Measurements from ENCODE around the gene LHX2.

DNA sequence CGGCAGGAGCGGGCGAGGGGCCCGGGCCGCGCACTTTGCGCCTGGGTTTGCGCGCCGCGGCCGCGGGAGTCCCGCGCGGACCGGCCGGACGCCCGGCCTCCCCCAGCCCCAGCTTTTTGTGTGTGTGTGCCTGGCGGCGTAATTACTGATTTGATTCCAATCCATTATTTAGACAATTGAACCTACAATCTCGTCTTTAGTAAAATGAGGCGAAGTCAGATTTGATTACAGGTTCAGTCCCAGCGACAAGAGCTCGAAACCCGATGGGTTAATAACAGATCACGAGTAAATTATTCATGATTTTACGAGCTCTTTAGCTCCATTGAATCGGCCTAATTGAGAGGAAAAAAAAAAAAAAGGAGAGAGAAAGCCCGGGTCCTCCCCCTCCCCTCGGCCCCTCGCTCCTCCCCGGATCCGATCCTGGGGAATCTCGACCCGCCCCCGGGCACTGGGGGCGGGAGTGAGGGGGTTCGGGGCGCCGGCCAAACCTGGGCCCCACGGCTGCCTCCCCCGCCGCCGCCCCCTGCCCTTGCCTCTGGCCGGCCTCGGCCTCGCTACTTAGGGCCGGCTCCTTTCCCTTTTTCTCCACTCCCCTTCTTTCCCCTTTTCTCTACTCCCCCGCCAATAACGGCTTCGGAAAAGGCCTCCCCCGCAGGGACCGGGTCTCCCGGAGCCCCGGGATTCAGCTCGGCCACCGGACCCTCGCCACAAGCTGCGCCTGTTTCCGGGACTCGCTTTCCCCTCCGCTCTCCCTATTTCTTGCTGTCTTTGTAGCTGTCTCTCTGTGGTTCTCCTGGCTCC lies 6.6 kb downstream of the LHX2 start:
- TF ChIP-seq, protein P1, sequence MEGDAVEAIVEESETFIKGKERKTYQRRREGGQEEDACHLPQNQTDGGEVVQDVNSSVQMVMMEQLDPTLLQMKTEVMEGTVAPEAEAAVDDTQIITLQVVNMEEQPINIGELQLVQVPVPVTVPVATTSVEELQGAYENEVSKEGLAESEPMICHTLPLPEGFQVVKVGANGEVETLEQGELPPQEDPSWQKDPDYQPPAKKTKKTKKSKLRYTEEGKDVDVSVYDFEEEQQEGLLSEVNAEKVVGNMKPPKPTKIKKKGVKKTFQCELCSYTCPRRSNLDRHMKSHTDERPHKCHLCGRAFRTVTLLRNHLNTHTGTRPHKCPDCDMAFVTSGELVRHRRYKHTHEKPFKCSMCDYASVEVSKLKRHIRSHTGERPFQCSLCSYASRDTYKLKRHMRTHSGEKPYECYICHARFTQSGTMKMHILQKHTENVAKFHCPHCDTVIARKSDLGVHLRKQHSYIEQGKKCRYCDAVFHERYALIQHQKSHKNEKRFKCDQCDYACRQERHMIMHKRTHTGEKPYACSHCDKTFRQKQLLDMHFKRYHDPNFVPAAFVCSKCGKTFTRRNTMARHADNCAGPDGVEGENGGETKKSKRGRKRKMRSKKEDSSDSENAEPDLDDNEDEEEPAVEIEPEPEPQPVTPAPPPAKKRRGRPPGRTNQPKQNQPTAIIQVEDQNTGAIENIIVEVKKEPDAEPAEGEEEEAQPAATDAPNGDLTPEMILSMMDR (IDR thresholded peaks at IDR 0.05): no peak
- no peak for TF ChIP-seq POLR2A (IDR thresholded peaks at IDR 0.05)
